IPS-NIHi11 (cell line): ENCODE results near the gene OR4K15.
"Not testable (repeated sequence)": the region's sequence is repeated elsewhere in the genome, so short reads cannot be mapped to it uniquely, and the experiment has no call there.

Experiments
- DNase-seq: peaks from one replicate; pipeline ENCODE4 v3.0.0; 2012; ENCODE audit warnings: mixed read lengths, low spot score

Gene OR4K15

GRCh38 chr14:19975291-19975690, at the start of gene OR4K15:
Gene OR4K15, plus strand, starts transcription at chr14:19975591. Its CDS starts 0 bp downstream, at chr14:19975591.
- DNase-seq = no peak

- no peak for DNase-seq
Observed at GRCh38 chr14:19930617-19931016, 44.8 kb upstream of the OR4K15 start, which contains the start of gene OR4K1. Gene OR4K1, plus strand, starts transcription at chr14:19930917. Its CDS starts 4,750 bp downstream, at chr14:19935667.

GRCh38 chr14:19941668-19942067, 33.7 kb upstream of the OR4K15 start:
- DNase-seq = no peak

GRCh38 chr14:19947413-19948090, 27.8 kb upstream of the OR4K15 start:
- no peak for DNase-seq

GRCh38 chr14:19949218-19949617, 26.2 kb upstream of the OR4K15 start:
- no peak for DNase-seq

GRCh38 chr14:19969735-19970134, 5.7 kb upstream of the OR4K15 start:
- DNase-seq = not testable (repeated sequence)

- DNase-seq = no peak
Observed at GRCh38 chr14:19974844-19975243, 547 bp upstream of the OR4K15 start.

GRCh38 chr14:19993438-19993837, 18.0 kb downstream of the OR4K15 start:
- DNase-seq = no peak

GRCh38 chr14:20001863-20002262, 26.5 kb downstream of the OR4K15 start, which contains the start of gene OR4Q2:
Gene OR4Q2, plus strand, starts transcription at chr14:20002163.
- no peak for DNase-seq

- no peak for DNase-seq
Observed at GRCh38 chr14:20002319-20002718, 26.9 kb downstream of the OR4K15 start.

- DNase-seq = no peak
Observed at GRCh38 chr14:20008156-20008555, 32.8 kb downstream of the OR4K15 start.

- no peak for DNase-seq
Observed at GRCh38 chr14:20019257-20019865, 44.0 kb downstream of the OR4K15 start, which contains the start of gene OR4K14. Gene OR4K14, minus strand, starts transcription at chr14:20019307. Its CDS starts 4,114 bp downstream, at chr14:20015193.
